H1 (cell line): ENCODE measurements around the gene MYO1A. TPM values are rescaled to one million over a fixed set of nuclear protein-coding genes. Genes with fewer than 3 reads are reported as not detected.
A peak's percentile ranks its signal among the peaks of the same experiment; 100 is the strongest.

ENCODE experiments used
- CTCF ChIA-PET: fragments of 300-600 bp; sonication (Branson Sonifier 250); formaldehyde crosslinking; loops from one replicate; lab custom pipeline; 2021; ENCODE audit not compliant: partially characterized antibody; lab: Charles Lee
- POLR2A ChIA-PET: fragments of 300-600 bp; sonication (Branson Sonifier 250); formaldehyde crosslinking; loops from one replicate; lab custom pipeline; 2021; ENCODE audit warnings: inconsistent platforms; ENCODE audit not compliant: partially characterized antibody; lab: Charles Lee
- DNase-seq, 2 experiments: peaks; one replicate each; pipeline versions ENCODE4 v3.0.0 to v3.0.0-alpha.2; 2010 to 2022; ENCODE audit warnings: low spot score in 2 of 2, low read depth in 1 of 2, mixed read lengths in 1 of 2
- FAIRE-seq: peaks from 2 replicates; lab custom pipeline; 2011; peaks lifted over from hg19 to GRCh38; lab: Jason Lieb, UNC
- H2AFZ ChIP-seq: 2 replicates; pipeline ENCODE4 v1.8.1; 2012; ENCODE audit warnings: low read length, inconsistent platforms
- H2AK5ac ChIP-seq: 2 replicates; pipeline ENCODE4 v1.6.1; 2013; ENCODE audit warnings: low read depth, low read length
- H2BK120ac ChIP-seq: replicated peaks from 2 replicates; pipeline ENCODE3; 2013; ENCODE audit warnings: low read depth, low read length, inconsistent platforms
- H2BK12ac ChIP-seq: 2 replicates; pipeline ENCODE4 v1.6.1; 2013; ENCODE audit warnings: low read depth, low read length
- H2BK15ac ChIP-seq: 2 replicates; pipeline ENCODE4 v1.6.1; 2013; ENCODE audit warnings: low read length
- H2BK20ac ChIP-seq: 2 replicates; pipeline ENCODE4 v1.6.1; 2013; ENCODE audit warnings: low read length
- H2BK5ac ChIP-seq: 2 replicates; pipeline ENCODE4 v1.6.1; 2013; ENCODE audit warnings: low read depth, low read length
- H3K14ac ChIP-seq: 2 replicates; pipeline ENCODE4 v1.6.1; 2013; ENCODE audit warnings: inconsistent platforms; ENCODE audit not compliant: insufficient read length
- H3K18ac ChIP-seq: 2 replicates; pipeline ENCODE4 v1.6.1; 2013; ENCODE audit warnings: low read length; ENCODE audit errors: extremely low read depth
- H3K23ac ChIP-seq: 2 replicates; pipeline ENCODE4 v1.6.1; 2013; ENCODE audit warnings: inconsistent platforms; ENCODE audit not compliant: insufficient read length
- H3K23me2 ChIP-seq: 2 replicates; pipeline ENCODE4 v1.6.1; 2013; ENCODE audit warnings: low read depth, low read length
- H3K27ac ChIP-seq: 2 replicates; pipeline ENCODE4 v1.6.1; 2011; ENCODE audit warnings: low read depth, low read length, inconsistent platforms
- H3K27me3 ChIP-seq, 4 experiments: replicated peaks in 1 of 4; 1 replicate in 1 of 4; 2 replicates in 3 of 4; pipeline versions ENCODE4 v1.6.1 to v1.8.1; 2011 to 2013; ENCODE audit warnings: low read length in 3 of 4, mild to moderate bottlenecking in 3 of 4, inconsistent platforms in 2 of 4, mixed read lengths in 2 of 4, moderate library complexity in 1 of 4; ENCODE audit not compliant: control insufficient read depth in 3 of 4, insufficient read depth in 3 of 4; ENCODE audit errors: extremely low read depth in 1 of 4
- H3K36me3 ChIP-seq, 4 experiments: 2 replicates each; pipeline versions ENCODE4 v1.6.1 to v1.8.1; 2011 to 2013; ENCODE audit warnings: mild to moderate bottlenecking in 4 of 4, low read length in 3 of 4, moderate library complexity in 2 of 4, control low read depth in 1 of 4, inconsistent platforms in 1 of 4; ENCODE audit not compliant: insufficient read depth in 4 of 4, control insufficient read depth in 2 of 4
- H3K4ac ChIP-seq: replicated peaks from 2 replicates; pipeline ENCODE3; 2013; ENCODE audit warnings: low read length, low read depth, mixed read lengths, inconsistent platforms; ENCODE audit not compliant: insufficient read length
- H3K4me1 ChIP-seq, 4 experiments: replicated peaks in 1 of 4; 1 replicate in 1 of 4; 2 replicates in 3 of 4; pipeline versions ENCODE4 v1.6.1 to v1.8.1; 2011 to 2013; ENCODE audit warnings: low read length in 3 of 4, inconsistent platforms in 2 of 4, mixed read lengths in 1 of 4; ENCODE audit not compliant: insufficient read depth in 4 of 4, control insufficient read depth in 3 of 4
- H3K4me2 ChIP-seq, 2 experiments: 2 replicates each; pipeline versions ENCODE4 v1.6.1 to v1.8.1; 2011 to 2013; ENCODE audit warnings: low read depth in 2 of 2, low read length in 2 of 2, control low read depth in 1 of 2, inconsistent platforms in 1 of 2, mild to moderate bottlenecking in 1 of 2; ENCODE audit not compliant: insufficient read depth in 1 of 2
- H3K4me3 ChIP-seq, 4 experiments: fragments of 200-600, 300-600 bp in 1 of 4; sonication (generic), shearing (Covaris generic), sonication (Bioruptor Twin) in 1 of 4; 2 replicates each; pipeline versions ENCODE4 v1.5.1 to v1.8.1; 2011 to 2016; ENCODE audit warnings: low read length in 4 of 4, low read depth in 3 of 4, control low read depth in 2 of 4, inconsistent platforms in 2 of 4, mild to moderate bottlenecking in 2 of 4, mixed read lengths in 1 of 4, moderate library complexity in 1 of 4; ENCODE audit not compliant: insufficient read depth in 2 of 4; ENCODE audit errors: extremely low read depth in 1 of 4
- H3K56ac ChIP-seq: replicated peaks from 2 replicates; pipeline ENCODE3; 2013; ENCODE audit warnings: low read depth, mild to moderate bottlenecking, mixed read lengths, low read length, inconsistent platforms; ENCODE audit not compliant: insufficient read length
- H3K79me1 ChIP-seq: 2 replicates; pipeline ENCODE4 v1.6.1; 2013; ENCODE audit warnings: low read depth, low read length, control low read depth
- H3K79me2 ChIP-seq, 2 experiments: 2 replicates each; pipeline versions ENCODE4 v1.6.1 to v1.8.1; 2012 to 2013; ENCODE audit warnings: low read length in 2 of 2, mild to moderate bottlenecking in 2 of 2, inconsistent platforms in 1 of 2; ENCODE audit not compliant: insufficient read depth in 2 of 2, control insufficient read depth in 1 of 2
- H3K9ac ChIP-seq, 4 experiments: replicated peaks in 1 of 4; 1 replicate in 1 of 4; 2 replicates in 3 of 4; pipeline versions ENCODE4 v1.6.1 to v1.8.1; 2011 to 2013; ENCODE audit warnings: low read depth in 3 of 4, low read length in 3 of 4, control low read depth in 2 of 4, mild to moderate bottlenecking in 2 of 4, moderate library complexity in 2 of 4, inconsistent platforms in 1 of 4; ENCODE audit errors: extremely low read depth in 1 of 4
- H3K9me3 ChIP-seq, 2 experiments: 2 replicates each; pipeline versions ENCODE4 v1.6.1 to v1.8.1; 2012 to 2013; ENCODE audit warnings: mild to moderate bottlenecking in 2 of 2, moderate library complexity in 2 of 2, control low read depth in 1 of 2, inconsistent platforms in 1 of 2, low read depth in 1 of 2, low read length in 1 of 2, mixed read lengths in 1 of 2; ENCODE audit not compliant: insufficient read depth in 2 of 2
- H4K20me1 ChIP-seq, 2 experiments: replicated peaks in 1 of 2; 2 replicates each; pipeline versions ENCODE3 to v1.8.1; 2011 to 2013; ENCODE audit warnings: inconsistent platforms in 2 of 2, low read length in 2 of 2, mild to moderate bottlenecking in 1 of 2; ENCODE audit not compliant: insufficient read depth in 2 of 2, control insufficient read depth in 1 of 2
- H4K5ac ChIP-seq: 2 replicates; pipeline ENCODE4 v1.6.1; 2013; ENCODE audit warnings: low read length, low read depth, mixed read lengths, inconsistent platforms; ENCODE audit not compliant: insufficient read length
- H4K8ac ChIP-seq: 2 replicates; pipeline ENCODE4 v1.8.0; 2013; ENCODE audit warnings: mild to moderate bottlenecking, moderate library complexity, low read length, inconsistent platforms; ENCODE audit not compliant: insufficient read depth; ENCODE audit errors: extremely low read depth
- H4K91ac ChIP-seq: replicated peaks from 2 replicates; pipeline ENCODE3; 2013; ENCODE audit warnings: low read length, mixed read lengths, inconsistent platforms; ENCODE audit not compliant: insufficient read length
- EZH2 ChIP-seq: fragments of 200-600 bp; sonication (generic); IDR thresholded peaks from 2 replicates; pipeline ENCODE4 v1.7.1; 2012; ENCODE audit warnings: low read depth, mild to moderate bottlenecking, moderate library complexity, low read length, inconsistent platforms; ENCODE audit not compliant: severe bottlenecking
- WGBS, 2 experiments: shearing (Covaris generic) in 1 of 2; methylation state at CpG; one replicate each; pipeline versions ENCODE4 v1.1.6 to v1.1.7; 2013 to 2015; ENCODE audit warnings: low lambda C conversion rate in 2 of 2, mixed read lengths in 2 of 2, inconsistent platforms in 1 of 2, low coverage in 1 of 2, missing lambda C conversion rate in 1 of 2; ENCODE audit not compliant: insufficient replicate concordance in 2 of 2, insufficient coverage in 1 of 2, insufficient read length in 1 of 2; ENCODE audit errors: extremely low coverage in 1 of 2, missing lambda C conversion rate in 1 of 2; 5-methylcytosine and 5-hydroxymethylcytosine counted together
- polyA plus RNA-seq, 7 experiments: library from polyadenylated mRNA; depleted of rRNA in 3 of 7; stranded (reverse) in 5 of 7; unstranded in 2 of 7; fragments of >200 nt in 5 of 7; fragments of 200-250 nt in 2 of 7; gene quantifications; 1 replicate in 5 of 7; 2 replicates in 1 of 7; 4 replicates in 1 of 7; pipeline versions ENCODE4 v1.2.1 to v1.2.3, GENCODE V29; 2011 to 2013; ENCODE audit warnings: missing spikeins in 2 of 7, mixed read lengths in 2 of 7
- total RNA-seq: library from RNA; stranded (reverse); fragmentation: NEBNext Ultra II Directional; extraction: Animal tissue kit (Norgen Biotek cat#: 25700); gene quantifications from 2 replicates; pipeline ENCODE4 v1.2.1, GENCODE V29; 2021

The MYO1A gene
- total and polyA plus RNA-seq, 2 of the 8 experiments (the other 6 are each of a cell fraction or from before 2014, with no cell fraction given): 0.54 to 0.77 TPM

DNA sequence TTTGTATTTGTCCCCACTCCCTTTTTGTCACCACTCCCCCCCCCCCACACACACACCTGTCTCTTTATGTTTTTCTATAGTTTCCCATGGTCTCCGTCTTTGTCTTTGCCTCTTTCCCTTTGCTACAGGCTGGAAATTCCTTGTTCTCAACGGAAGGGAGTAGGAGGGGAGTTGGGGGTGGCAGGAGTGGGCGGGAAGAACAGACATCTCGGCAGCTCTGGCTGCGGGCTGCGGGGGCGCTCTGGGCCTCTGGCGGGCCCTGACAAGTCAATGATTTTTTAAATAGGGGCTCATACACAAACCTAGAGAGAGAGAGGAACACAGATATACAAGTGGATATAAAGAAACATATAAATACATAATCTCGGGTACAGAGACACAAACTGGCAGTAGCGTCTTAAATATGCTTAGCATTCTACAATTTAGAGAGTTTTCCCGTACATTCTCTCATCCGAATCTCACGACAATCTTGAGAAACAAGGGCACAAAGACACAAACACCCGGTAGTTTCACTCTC lies 36.6 kb upstream of the MYO1A start:
- Histone ChIP-seq H4K8ac (peak overlapping the region; percentile 89; the same call in 1 of the 2 replicates), H3K23ac (no peak overlapping the region), H4K20me1 (peaks cover 2 to 8% of the 10 kb centered on the region in 2 experiments), H3K27ac (peak overlapping the region; percentile 57), H3K4me2 (peak overlapping the region; percentile 81 to 89), H3K4me3 (peak overlapping the region; percentile 57 to 79 (median 72)), H2BK12ac (peak overlapping the region; percentile 97; the same call in 1 of the 2 replicates), H3K56ac (peak overlapping the region; percentile 64), H2BK15ac (no peak overlapping the region), H3K14ac (no peak overlapping the region), H3K4ac (peak overlapping the region; percentile 47), H4K91ac (peak overlapping the region; percentile 84), H3K9ac (peak overlapping the region in 3 of 4 experiments; percentile 49 to 80 (median 54); a peak in 5 of 7 replicates), H3K23me2 (peaks cover 25% of the 10 kb centered on the region), H2BK5ac (peak overlapping the region; percentile 96), H4K5ac (peak overlapping the region; percentile 81), H3K36me3 (peaks cover 0 to 4% (median 1%) of the 10 kb centered on the region in 4 experiments; a peak in 1 of 8 replicates), H3K79me2 (peaks cover 0 to 18% of the 10 kb centered on the region in 2 experiments; a peak in 1 of 4 replicates), H2BK120ac (no peak overlapping the region), H3K4me1 (peaks cover 0 to 16% (median 10%) of the 10 kb centered on the region in 4 experiments; a peak in 5 of 7 replicates), H3K79me1 (peaks cover 4% of the 10 kb centered on the region; the same call in 1 of the 2 replicates), H3K27me3 (no peaks in the 10 kb centered on the region), H3K9me3 (no peaks in the 10 kb centered on the region), H2AFZ (peak overlapping the region; percentile 88; the same call in 1 of the 2 replicates), H2AK5ac (no peak overlapping the region), H3K18ac (peak overlapping the region; percentile 78), H2BK20ac (no peak overlapping the region)
- DNase-seq (peak in 1 of 2 experiments; percentile 72), FAIRE-seq (no peak)
- 2% methylated on average over 14 of the region's 14 CpGs; no CpG with 5 or more reads in 1 of the 2 experiments for WGBS, 2 experiments
- ChIA-PET CTCF (interaction anchor here (1.4 to 14.0 kb wide), 5 partner anchors 15 to 87 kb away, joined by 3 to 325 read pairs (median 4); partner anchors contain the start of genes STAT6 and TAC3), POLR2A (interaction anchor here (0.7 to 16.5 kb wide), 13 partner anchors 8 to 408 kb away, joined by 3 to 352 read pairs (median 5); partner anchors contain the start of genes LRP1, NEMP1, SHMT2 and STAT6)
- TF ChIP-seq EZH2: no peak
